SH-SY5Y (cell line): ENCODE results near the gene DYNLRB2.

Experiments used
- GATA2 ChIP-seq: IDR thresholded peaks from 2 replicates; pipeline ENCODE4 v1.6.1; 2011; ENCODE audit warnings: mild to moderate bottlenecking, low read depth, low read length
- GATA3 ChIP-seq: IDR thresholded peaks from 2 replicates; pipeline ENCODE4 v1.6.1; 2011; ENCODE audit warnings: low read depth, mild to moderate bottlenecking, low read length, moderate library complexity

DNA sequence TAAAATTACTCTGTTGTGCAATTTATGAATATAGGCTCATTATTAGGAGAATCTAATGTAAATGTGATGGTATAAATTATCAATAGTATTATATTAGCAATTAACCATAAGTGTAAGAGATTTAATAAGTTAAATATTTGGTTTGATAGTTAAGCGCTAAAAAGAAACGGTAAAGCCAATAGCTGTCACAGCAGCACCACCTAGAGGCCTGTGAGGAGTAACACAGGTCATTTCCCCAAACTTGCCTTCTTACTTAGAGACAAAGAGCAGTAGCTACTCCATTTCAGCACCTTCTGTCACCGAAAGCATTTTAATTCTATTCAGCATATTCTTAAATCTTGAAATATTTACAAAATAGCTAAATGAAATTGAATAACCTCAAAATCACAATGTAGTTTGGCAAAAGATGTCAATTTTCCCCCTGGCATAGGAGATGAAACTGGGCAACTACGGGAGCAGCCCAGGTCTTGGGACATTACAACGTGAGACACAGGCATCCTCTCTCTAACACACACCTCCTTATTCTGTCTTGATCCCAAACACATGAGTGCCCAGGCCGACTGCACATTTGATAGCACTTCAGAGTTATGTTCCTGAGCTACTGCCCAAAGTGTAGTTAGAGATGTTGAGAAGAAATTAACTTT, 14.3 kb upstream of the DYNLRB2 start:
- no peak for TF ChIP-seq GATA2
- TF ChIP-seq GATA3: no peak
